ENCODE data around the gene B4GALT6.

Gene B4GALT6

DNA sequence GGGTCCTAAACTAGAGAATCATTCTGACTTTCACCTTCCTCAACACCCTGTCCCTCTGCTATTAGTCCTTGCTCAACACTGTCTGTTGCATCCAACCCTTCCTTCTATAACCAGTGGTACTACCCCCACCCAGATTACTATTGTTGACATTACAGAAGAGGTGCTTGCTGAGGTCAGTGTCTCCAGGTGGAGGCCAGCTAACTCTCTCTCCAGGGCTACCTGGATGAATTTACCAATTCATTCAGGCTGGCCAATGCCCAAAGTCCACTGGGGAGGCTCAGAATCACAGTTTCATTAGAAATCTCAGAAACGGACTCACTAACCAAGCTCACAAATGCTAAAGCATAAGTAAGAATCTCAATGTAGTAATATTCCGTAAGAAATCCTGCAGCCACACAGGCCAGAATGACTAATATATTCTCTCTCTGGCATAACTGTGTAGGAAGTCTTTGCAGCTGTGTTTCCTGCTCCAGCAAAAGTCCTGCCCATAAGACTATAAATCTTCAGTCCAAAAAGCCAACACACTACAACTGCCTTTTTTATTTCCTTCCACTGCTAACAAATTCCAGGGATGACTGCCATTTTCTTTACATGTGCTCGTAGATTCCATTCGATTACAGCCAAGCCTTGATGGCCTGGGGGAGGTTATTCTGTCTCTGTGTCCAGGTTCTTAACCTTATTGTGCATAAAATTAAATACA, 102.7 kb downstream of the B4GALT6 start:
- Histone ChIP-seq H3K27ac (ENCODE audit: low read length) (no peak overlapping the region), H3K4me1 (ENCODE audit: control insufficient read depth, low read depth, low read length) (no peaks in the 10 kb centered on the region), H3K27me3 (ENCODE audit: control insufficient read depth, insufficient read depth, low read length) (no peaks in the 10 kb centered on the region), H3K9ac (ENCODE audit: low read length) (no peak overlapping the region), H3K9me3 (ENCODE audit: control insufficient read depth, low read depth, low read length) (no peaks in the 10 kb centered on the region), H3K36me3 (ENCODE audit: control insufficient read depth, low read depth, low read length) (no peaks in the 10 kb centered on the region), H3K4me3 (ENCODE audit: low read length) (no peak overlapping the region)

DNA sequence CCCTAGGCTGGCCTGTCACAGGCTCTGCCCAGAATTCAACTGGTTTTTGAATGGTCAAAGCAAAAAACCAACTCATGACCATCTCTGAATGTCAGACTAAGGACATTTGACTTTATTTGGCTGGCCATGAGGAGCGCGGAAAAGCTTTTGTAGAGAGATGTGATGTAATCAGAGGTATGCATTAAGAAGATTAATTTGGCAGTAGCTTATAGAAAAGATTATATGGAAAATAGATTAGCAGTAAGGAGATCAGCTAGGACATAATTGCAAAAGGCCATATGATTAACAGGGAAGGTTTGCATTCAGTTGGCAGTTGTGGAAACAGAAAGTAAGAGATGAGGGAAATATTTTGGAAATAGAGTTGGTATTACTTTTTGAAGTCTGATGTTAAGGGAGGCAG, 105.0 kb downstream of the B4GALT6 start:
- no peaks in the 10 kb centered on the region for H3K27me3 ChIP-seq (ENCODE audit: control insufficient read depth, insufficient read depth, low read length)
- no peaks in the 10 kb centered on the region for H3K9me3 ChIP-seq (ENCODE audit: control insufficient read depth, low read depth, low read length)
- H3K4me3 ChIP-seq (ENCODE audit: low read length): no peak overlapping the region
- no peak overlapping the region for H3K9ac ChIP-seq (ENCODE audit: low read length)
- H3K27ac ChIP-seq (ENCODE audit: low read length): no peak overlapping the region
- H3K36me3 ChIP-seq (ENCODE audit: control insufficient read depth, low read depth, low read length): no peaks in the 10 kb centered on the region
- H3K4me1 ChIP-seq (ENCODE audit: control insufficient read depth, low read depth, low read length): no peaks in the 10 kb centered on the region

DNA sequence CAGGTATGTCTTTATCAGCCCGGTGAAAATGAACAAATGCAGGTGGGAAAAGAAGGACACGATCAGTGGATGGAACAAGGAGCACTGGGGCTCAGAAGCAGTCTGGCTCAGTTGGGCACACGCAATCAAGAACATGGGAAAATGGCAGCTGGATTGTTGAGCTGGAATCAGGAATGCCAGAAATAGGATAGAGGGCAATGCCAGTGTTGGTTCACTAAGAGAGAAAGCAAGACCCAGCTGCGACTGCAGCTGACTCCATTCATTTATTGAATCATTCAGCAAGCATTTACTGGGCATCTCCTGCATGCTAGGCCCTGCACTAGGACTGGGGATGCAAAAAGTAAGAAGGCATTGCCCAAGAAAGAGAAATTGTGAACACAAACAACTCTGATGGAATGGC, 106.3 kb downstream of the B4GALT6 start:
- H3K9me3 ChIP-seq (ENCODE audit: control insufficient read depth, low read depth, low read length): no peaks in the 10 kb centered on the region
- no peak overlapping the region for H3K4me3 ChIP-seq (ENCODE audit: low read length)
- no peak overlapping the region for H3K9ac ChIP-seq (ENCODE audit: low read length)
- H3K27ac ChIP-seq (ENCODE audit: low read length): no peak overlapping the region
- no peaks in the 10 kb centered on the region for H3K36me3 ChIP-seq (ENCODE audit: control insufficient read depth, low read depth, low read length)
- no peaks in the 10 kb centered on the region for H3K4me1 ChIP-seq (ENCODE audit: control insufficient read depth, low read depth, low read length)
- no peaks in the 10 kb centered on the region for H3K27me3 ChIP-seq (ENCODE audit: control insufficient read depth, insufficient read depth, low read length)

DNA sequence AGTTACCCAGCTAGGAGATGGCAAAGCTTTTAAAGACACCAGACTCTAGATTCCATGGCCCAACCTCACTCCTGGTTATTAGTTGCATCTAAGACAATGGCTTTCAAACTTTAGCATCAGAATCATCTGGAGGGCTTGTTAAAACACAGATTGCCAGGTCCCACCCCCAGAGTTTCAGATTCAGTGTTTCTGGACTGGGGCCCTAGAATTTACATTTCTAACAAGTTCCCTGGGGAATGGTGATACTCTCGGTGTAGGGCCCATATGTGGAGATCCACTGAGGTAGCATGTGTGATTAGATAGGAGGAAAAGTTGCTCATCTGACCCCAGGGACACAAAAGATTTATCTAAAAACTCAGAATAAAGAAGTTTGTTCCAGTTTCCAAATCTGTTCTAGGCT, 107.2 kb downstream of the B4GALT6 start:
- Histone ChIP-seq H3K9me3 (ENCODE audit: control insufficient read depth, low read depth, low read length) (no peaks in the 10 kb centered on the region), H3K9ac (ENCODE audit: low read length) (no peak overlapping the region), H3K36me3 (ENCODE audit: control insufficient read depth, low read depth, low read length) (no peaks in the 10 kb centered on the region), H3K4me1 (ENCODE audit: control insufficient read depth, low read depth, low read length) (no peaks in the 10 kb centered on the region), H3K27ac (ENCODE audit: low read length) (no peak overlapping the region), H3K27me3 (ENCODE audit: control insufficient read depth, insufficient read depth, low read length) (no peaks in the 10 kb centered on the region), H3K4me3 (ENCODE audit: low read length) (no peak overlapping the region)

DNA sequence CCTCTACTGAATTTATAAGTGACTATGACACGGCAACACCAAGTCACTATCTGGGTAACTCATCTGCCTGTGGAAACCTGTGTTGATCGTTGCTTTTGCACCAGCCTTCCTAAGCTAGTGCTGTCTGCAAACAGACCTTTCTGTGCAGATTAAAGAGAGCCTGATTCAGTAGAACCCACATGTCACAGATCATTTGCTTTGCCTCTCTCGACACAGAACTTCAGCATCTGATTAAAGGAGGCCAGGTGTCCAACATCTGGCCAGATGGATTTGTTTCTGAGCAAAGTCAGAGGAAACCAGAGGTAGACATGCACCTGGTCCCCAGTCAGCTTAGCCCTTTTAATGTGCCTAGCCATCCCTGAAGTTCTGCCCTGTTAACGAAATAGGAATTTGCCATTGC, 107.7 kb downstream of the B4GALT6 start:
- H3K9ac ChIP-seq (ENCODE audit: low read length): no peak overlapping the region

DNA sequence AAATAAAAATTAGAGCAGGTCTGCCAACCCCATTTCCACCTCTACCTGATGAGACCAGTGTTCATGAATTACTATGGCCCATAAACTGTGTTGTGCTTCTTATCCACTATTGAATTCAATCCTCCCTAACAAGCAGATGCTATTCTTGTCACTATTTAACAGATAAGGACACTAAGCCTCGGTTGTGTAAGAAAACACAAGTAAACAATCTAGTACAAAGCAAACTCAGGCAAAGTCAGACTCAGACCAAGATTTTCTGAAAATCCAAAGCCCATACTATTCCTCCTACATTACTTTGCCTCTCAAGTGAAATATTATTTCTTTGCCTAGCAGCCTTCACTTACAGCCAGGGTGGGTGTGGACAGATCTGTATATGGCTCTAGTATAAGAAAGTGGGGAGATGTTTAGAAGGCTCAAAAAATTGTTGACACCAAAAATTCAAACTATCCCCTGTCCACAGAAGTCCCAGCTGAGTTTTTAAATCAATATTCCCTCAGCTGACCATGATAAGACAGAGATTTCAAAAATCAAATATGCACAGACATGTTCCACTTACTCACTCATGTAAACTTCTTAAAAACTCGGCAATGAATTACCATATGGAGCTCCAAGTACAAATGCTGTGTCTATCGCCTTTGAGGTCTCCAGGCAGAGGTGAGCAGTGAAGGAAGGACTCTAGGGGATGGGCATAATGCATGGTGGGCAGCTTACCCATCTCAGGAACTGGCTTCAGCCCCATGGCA, 108.7 kb downstream of the B4GALT6 start:
- no peak overlapping the region for H3K9ac ChIP-seq (ENCODE audit: low read length)
- no peaks in the 10 kb centered on the region for H3K9me3 ChIP-seq (ENCODE audit: control insufficient read depth, low read depth, low read length)
- no peak overlapping the region for H3K27ac ChIP-seq (ENCODE audit: low read length)
- H3K36me3 ChIP-seq (ENCODE audit: control insufficient read depth, low read depth, low read length): no peaks in the 10 kb centered on the region
- no peaks in the 10 kb centered on the region for H3K27me3 ChIP-seq (ENCODE audit: control insufficient read depth, insufficient read depth, low read length)
- no peaks in the 10 kb centered on the region for H3K4me1 ChIP-seq (ENCODE audit: control insufficient read depth, low read depth, low read length)
- H3K4me3 ChIP-seq (ENCODE audit: low read length): no peak overlapping the region

More for the DNA sequence above, 107.7 kb downstream of the B4GALT6 start:
- Histone ChIP-seq H3K27me3 (ENCODE audit: control insufficient read depth, insufficient read depth, low read length) (no peaks in the 10 kb centered on the region), H3K36me3 (ENCODE audit: control insufficient read depth, low read depth, low read length) (no peaks in the 10 kb centered on the region), H3K4me1 (ENCODE audit: control insufficient read depth, low read depth, low read length) (no peaks in the 10 kb centered on the region), H3K27ac (ENCODE audit: low read length) (no peak overlapping the region), H3K9me3 (ENCODE audit: control insufficient read depth, low read depth, low read length) (no peaks in the 10 kb centered on the region), H3K4me3 (ENCODE audit: low read length) (no peak overlapping the region)

DNA sequence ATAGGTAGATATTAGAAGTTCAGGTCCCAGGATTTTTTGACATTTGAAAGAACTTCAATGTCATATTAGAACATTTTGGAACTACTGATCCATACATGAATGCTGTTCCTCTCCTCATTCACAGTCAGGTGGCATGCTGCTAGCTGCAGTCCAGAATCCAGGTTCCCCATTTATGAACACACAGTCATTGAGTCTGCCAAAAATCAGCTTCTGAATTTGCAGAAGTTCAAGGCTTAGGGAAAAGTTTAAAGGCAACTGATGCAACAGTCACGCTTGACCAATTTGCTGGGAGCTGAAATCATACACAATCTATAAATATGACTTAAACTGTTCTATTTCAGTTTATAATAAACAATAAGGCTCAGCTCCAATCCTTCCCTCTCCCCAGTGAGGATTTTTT, 110.0 kb downstream of the B4GALT6 start:
- Histone ChIP-seq H3K9ac (ENCODE audit: low read length) (no peak overlapping the region), H3K27me3 (ENCODE audit: control insufficient read depth, insufficient read depth, low read length) (no peaks in the 10 kb centered on the region), H3K27ac (ENCODE audit: low read length) (no peak overlapping the region), H3K4me1 (ENCODE audit: control insufficient read depth, low read depth, low read length) (no peaks in the 10 kb centered on the region), H3K9me3 (ENCODE audit: control insufficient read depth, low read depth, low read length) (no peaks in the 10 kb centered on the region), H3K4me3 (ENCODE audit: low read length) (no peak overlapping the region), H3K36me3 (ENCODE audit: control insufficient read depth, low read depth, low read length) (no peaks in the 10 kb centered on the region)
